Muscle layer of colon (tissue), 2 donors: Measurements from ENCODE around the gene CLEC19A.

ENCODE experiments used
- H3K27ac ChIP-seq: one replicate; pipeline ENCODE4 v1.7.0; 2013; ENCODE audit warnings: low read depth, mild to moderate bottlenecking, low read length, moderate library complexity
- H3K27me3 ChIP-seq, 2 donors: one replicate each; pipeline ENCODE4 v1.7.0; 2013; ENCODE audit warnings: low read length in 2 of 2, mild to moderate bottlenecking in 2 of 2; ENCODE audit not compliant: insufficient read depth in 2 of 2, control insufficient read depth in 1 of 2
- H3K36me3 ChIP-seq: one replicate; pipeline ENCODE4 v1.7.0; 2013; ENCODE audit warnings: mild to moderate bottlenecking, low read length; ENCODE audit not compliant: insufficient read depth
- H3K4me1 ChIP-seq: one replicate; pipeline ENCODE4 v1.7.0; 2013; ENCODE audit warnings: mild to moderate bottlenecking, low read length; ENCODE audit not compliant: insufficient read depth
- H3K4me3 ChIP-seq, 2 donors: one replicate each; pipeline ENCODE4 v1.7.0; 2013; ENCODE audit warnings: low read length in 2 of 2, low read depth in 1 of 2, mild to moderate bottlenecking in 1 of 2, moderate library complexity in 1 of 2
- H3K9ac ChIP-seq: one replicate; pipeline ENCODE4 v1.7.0; 2013; ENCODE audit warnings: low read length
- H3K9me3 ChIP-seq: one replicate; pipeline ENCODE4 v1.7.0; 2013; ENCODE audit warnings: mild to moderate bottlenecking, low read length
- donor health status: abdominal sarcoma.
- donor health status: Adenocarcinoma of cecum.

CLEC19A gene

DNA sequence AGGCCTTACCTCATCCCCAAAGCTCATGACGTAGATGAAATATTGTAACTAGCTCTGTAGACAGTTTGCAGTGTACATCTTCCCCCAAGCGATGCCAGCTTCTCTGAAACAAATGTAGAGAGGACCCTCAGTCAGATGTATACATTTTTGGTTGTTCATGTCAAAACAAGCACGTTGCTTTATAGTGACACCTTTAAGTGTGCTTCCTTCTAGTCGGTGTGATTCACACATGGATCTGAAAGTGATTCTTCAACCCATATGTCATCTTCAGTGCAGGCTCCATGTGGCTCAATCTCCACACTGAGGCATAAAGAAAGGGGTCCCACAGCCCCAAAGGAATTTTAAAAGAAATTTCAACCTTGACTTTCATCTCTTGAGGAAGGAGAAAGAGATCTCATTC, 30.9 kb upstream of the CLEC19A start:
- no peak overlapping the region for H3K27ac ChIP-seq
- no peaks in the 10 kb centered on the region for H3K9me3 ChIP-seq
- peaks cover 0 to 6% of the 10 kb centered on the region in 2 donors for H3K27me3 ChIP-seq
- no peaks in the 10 kb centered on the region for H3K4me1 ChIP-seq
- no peaks in the 10 kb centered on the region for H3K36me3 ChIP-seq
- H3K4me3 ChIP-seq, result no peak overlapping the region
- H3K9ac ChIP-seq, result no peak overlapping the region

DNA sequence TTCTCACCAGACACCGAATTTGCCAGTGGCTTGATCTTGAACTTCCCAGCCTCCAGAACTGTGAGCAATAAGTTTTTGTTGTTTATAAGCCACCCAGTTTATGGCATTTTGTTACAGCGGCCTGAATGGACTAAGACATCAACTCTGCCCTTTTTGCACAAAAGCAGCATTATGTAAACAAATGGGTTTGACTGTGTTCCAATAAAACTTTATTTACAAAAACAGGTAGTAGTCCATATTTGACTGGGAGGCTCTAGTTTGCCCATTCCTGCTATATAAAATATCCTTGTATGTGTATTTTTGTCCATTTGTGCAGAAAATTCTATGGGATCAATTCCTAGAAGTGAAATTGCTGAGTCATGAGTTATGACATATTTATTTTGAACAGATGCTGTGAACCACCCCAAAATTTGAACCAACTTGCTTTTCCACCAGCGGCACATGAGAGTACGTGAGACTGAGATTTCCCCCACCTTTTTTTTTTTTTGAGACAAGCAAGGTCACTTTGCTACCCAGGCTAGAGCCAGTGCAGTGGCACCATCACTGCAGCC, 21.3 kb upstream of the CLEC19A start:
- Histone ChIP-seq H3K27ac (no peak overlapping the region), H3K4me3 (no peak overlapping the region), H3K4me1 (no peaks in the 10 kb centered on the region), H3K27me3 (no peaks in the 10 kb centered on the region), H3K36me3 (no peaks in the 10 kb centered on the region), H3K9ac (no peak overlapping the region), H3K9me3 (no peaks in the 10 kb centered on the region)

DNA sequence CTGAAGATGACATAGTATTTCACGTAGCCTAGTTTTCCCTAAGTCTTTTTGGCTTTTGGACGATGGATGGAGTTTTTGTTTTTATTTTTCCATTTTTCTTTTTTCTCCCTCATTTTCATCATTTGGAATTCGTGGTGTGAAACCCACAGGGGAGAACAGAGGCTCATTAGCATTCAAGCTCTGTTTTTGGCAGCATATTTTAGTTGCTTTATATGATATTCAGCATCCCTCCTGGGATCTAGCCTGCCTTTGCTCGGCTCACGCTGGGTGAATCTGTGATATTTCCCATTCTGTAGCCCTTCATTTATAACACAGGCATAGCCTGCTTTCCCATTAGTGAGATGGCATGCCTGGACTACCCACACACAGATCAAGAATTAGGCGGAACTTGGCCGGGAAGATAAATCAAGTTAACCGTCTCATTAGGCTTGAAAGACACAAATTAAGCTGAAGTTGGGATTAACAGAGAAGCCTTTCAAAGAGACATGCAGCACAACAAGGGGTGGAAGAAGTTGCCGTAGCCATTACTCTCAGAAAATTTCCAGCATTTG, 20.1 kb upstream of the CLEC19A start:
- Histone ChIP-seq H3K9ac (no peak overlapping the region), H3K4me1 (no peaks in the 10 kb centered on the region), H3K9me3 (no peaks in the 10 kb centered on the region), H3K36me3 (no peaks in the 10 kb centered on the region), H3K4me3 (no peak overlapping the region), H3K27me3 (no peaks in the 10 kb centered on the region), H3K27ac (no peak overlapping the region)

DNA sequence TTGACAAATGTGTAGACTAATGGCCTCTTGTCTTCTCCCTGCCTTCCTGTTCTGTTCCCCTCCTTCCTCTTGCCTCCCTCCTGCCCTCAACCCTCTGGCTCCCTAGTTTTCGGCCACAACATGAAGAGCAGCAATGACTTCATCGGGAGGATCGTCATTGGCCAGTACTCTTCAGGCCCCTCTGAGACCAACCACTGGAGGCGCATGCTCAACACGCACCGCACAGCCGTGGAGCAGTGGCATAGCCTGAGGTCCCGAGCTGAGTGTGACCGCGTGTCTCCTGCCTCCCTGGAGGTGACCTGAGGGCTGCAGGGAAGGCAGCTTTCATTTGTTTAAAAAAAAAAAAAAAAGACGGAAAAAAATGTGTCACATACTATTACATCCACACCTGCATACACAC, 18.8 kb upstream of the CLEC19A start:
- Histone ChIP-seq H3K4me3 (no peak overlapping the region), H3K27ac (no peak overlapping the region), H3K9ac (no peak overlapping the region), H3K27me3 (no peaks in the 10 kb centered on the region), H3K4me1 (no peaks in the 10 kb centered on the region), H3K9me3 (no peaks in the 10 kb centered on the region), H3K36me3 (no peaks in the 10 kb centered on the region)

DNA sequence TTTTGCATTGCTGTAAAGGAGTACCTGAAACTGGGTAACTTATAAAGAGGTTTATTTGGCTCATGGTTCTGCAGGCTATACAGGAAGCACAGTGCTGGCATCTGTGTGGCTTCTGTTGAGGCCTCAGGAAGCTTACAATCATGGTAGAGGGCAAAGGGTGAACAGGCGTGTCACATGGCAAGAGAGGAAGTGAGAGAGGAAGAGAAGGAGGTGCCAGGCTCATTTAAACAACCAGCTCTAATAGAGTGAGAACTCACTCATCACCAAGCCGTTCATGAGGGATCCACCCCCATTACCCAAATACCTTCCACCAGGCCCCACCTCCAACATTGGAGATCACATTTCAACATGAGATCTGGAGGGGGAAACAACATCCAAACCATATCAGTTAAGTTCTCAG, 16.4 kb upstream of the CLEC19A start:
- H3K9me3 ChIP-seq, result no peaks in the 10 kb centered on the region
- H3K4me3 ChIP-seq, result no peak overlapping the region
- no peak overlapping the region for H3K27ac ChIP-seq
- no peak overlapping the region for H3K9ac ChIP-seq
- no peaks in the 10 kb centered on the region for H3K36me3 ChIP-seq
- no peaks in the 10 kb centered on the region for H3K27me3 ChIP-seq
- no peaks in the 10 kb centered on the region for H3K4me1 ChIP-seq

DNA sequence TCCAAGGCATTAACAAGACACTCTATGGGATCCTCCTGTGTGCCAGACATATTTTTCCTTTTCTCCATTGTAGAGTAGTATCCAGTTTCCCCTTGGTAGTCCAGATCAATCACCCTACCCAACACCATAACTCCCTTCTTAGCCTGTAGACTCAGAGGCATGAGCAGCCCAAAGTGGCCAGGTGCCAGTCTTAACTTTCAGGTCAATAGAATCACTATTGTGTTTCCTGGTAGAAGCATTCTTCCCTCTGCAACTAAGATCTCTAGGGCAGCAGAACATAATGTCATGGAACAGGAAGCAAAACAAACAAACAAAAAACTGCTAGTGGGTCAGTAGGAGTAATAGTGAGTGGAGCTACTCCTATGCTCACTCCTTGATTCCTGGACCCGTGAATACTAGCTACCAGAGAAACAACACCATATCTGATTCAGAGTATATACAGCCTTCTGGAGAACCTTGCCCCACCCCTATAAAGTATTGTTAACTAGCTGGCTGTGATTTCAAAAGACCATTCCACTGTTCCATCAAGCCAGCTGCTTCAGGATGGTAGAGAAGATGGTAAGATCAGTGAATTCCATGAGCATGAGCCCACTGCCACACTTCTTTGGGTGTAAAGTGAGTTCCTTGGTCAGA, 11.2 kb upstream of the CLEC19A start:
- H3K27me3 ChIP-seq, result no peaks in the 10 kb centered on the region
- H3K36me3 ChIP-seq, result no peaks in the 10 kb centered on the region
- no peak overlapping the region for H3K27ac ChIP-seq
- no peak overlapping the region for H3K9ac ChIP-seq
- H3K4me3 ChIP-seq, result no peak overlapping the region
- H3K4me1 ChIP-seq, result no peaks in the 10 kb centered on the region
- no peaks in the 10 kb centered on the region for H3K9me3 ChIP-seq

DNA sequence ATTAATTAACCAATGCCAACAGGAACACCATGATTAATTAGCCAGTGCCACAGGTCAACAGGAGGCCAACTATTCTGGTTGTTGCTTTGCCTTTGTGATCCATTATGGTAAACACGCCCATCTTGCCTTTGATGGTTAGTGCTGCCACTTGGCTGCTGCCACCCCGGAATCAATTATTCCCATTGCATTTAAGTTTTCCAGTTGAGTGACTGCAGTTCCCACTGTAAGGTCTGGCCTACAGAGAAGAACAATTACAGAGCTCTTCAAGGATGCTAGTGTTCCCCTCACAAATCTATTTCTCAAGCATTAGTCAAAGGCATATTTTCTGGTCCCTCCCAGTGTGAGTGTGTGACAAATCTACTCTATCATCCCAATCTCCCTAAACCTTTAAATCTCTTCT, 7.1 kb upstream of the CLEC19A start:
- Histone ChIP-seq H3K4me1 (no peaks in the 10 kb centered on the region), H3K4me3 (no peak overlapping the region), H3K9me3 (no peaks in the 10 kb centered on the region), H3K9ac (no peak overlapping the region), H3K27me3 (no peaks in the 10 kb centered on the region), H3K36me3 (no peaks in the 10 kb centered on the region), H3K27ac (no peak overlapping the region)

DNA sequence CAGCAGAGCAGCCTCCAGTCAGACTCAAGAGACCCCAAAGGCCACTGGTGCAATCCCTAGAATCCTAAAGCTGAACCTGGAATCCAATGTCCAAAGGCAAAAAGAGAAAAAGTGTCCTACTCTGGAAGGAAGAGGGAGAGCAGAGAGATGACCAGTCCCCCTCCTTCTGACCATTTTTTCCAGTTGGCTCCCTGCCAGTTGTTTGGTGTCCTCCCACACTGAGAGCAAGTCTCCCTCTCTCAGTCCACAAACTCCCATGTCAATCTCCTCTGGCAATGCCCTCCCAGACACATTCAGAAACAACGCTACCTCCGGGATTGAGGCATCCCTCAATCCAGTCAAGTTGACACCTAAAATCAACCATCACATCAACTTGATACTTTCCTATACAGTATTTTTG, 4.3 kb upstream of the CLEC19A start:
- Histone ChIP-seq H3K36me3 (no peaks in the 10 kb centered on the region), H3K27ac (no peak overlapping the region), H3K27me3 (no peaks in the 10 kb centered on the region), H3K9ac (no peak overlapping the region), H3K9me3 (no peaks in the 10 kb centered on the region), H3K4me1 (no peaks in the 10 kb centered on the region), H3K4me3 (no peak overlapping the region)

DNA sequence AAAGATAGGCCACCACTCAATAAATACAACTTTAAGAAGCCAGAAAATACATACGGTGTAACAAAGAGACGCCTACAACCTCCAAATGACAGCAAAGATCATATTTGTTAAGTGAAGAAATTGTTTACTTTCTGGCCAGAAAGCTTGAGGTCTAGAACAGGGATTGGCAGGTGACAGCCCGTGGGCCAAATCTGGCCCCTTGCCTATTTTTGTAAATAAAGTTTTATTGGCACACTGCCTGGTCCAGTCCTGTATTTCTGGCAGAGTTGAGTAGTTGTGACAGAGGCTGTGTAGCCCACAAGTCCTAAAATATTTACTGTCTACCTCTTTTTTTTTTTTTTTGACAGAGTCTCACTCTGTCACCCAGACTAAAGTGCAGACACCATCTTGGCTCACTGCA, 3.4 kb upstream of the CLEC19A start:
- Histone ChIP-seq H3K9ac (no peak overlapping the region), H3K27me3 (no peaks in the 10 kb centered on the region), H3K4me3 (no peak overlapping the region), H3K4me1 (no peaks in the 10 kb centered on the region), H3K27ac (no peak overlapping the region), H3K9me3 (no peaks in the 10 kb centered on the region), H3K36me3 (no peaks in the 10 kb centered on the region)

DNA sequence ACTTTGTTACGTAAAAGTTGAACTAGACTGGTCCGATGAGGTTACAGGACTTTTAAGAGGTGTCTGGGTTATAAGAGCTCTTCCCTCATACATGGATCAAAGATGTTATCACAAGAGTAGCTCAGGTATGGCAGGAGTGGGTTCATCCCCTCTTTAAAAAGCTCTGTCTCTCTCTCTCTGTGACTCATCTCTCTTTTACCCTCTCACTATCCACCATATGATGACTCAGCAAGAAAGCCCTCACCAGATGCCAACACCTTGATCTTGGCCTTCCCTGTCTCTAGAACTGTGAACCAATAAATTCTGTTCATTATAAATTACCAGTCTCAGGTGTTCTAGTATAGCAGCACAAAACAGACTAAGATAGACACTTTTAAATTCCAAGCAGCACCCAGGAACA, 1.9 kb upstream of the CLEC19A start:
- no peaks in the 10 kb centered on the region for H3K27me3 ChIP-seq
- H3K4me1 ChIP-seq, result no peaks in the 10 kb centered on the region
- H3K4me3 ChIP-seq, result no peak overlapping the region
- H3K9me3 ChIP-seq, result no peaks in the 10 kb centered on the region
- H3K9ac ChIP-seq, result no peak overlapping the region
- no peaks in the 10 kb centered on the region for H3K36me3 ChIP-seq
- H3K27ac ChIP-seq, result no peak overlapping the region

DNA sequence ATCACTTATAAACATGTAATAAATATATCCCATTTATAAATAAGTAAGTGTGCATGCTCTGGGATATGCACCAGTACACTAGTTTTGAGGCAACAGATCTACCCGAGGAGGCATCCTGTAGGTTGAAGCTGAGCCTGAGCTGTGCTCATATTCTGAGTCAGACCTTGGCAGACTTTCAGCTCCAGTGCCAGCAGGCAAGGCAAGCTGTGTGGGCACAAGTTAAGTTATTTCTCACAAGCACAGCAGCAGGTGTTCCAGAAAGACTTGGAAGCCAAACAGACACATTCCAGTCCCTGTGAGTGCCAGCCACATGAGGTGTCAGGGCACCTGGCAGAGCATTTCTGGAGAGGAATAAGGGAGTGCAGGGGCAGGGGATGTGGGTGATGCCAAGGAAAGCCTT, 1.3 kb upstream of the CLEC19A start:
- Histone ChIP-seq H3K27me3 (no peaks in the 10 kb centered on the region), H3K4me3 (no peak overlapping the region), H3K9ac (no peak overlapping the region), H3K36me3 (no peaks in the 10 kb centered on the region), H3K27ac (no peak overlapping the region), H3K9me3 (no peaks in the 10 kb centered on the region), H3K4me1 (no peaks in the 10 kb centered on the region)

DNA sequence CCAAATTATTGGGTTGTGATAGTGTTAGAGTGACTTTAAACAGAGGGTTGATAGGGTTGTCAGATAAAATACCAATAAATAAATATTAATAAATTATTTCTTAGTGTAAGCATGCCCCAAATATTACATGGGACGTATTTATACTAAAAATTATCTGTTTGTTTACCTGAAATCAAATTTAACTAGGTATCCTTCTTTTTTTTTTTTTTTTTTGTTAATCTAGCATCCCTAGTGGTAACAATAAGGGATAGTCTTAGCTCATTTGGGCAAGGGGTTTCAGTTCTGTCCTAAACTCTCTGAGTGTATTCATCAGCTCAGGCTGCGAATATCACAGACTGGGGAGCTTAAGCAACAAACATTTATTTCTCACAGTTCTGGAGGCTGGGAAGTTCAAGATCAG, 1.3 kb downstream of the CLEC19A start:
- Histone ChIP-seq H3K27ac (no peak overlapping the region), H3K27me3 (no peaks in the 10 kb centered on the region), H3K4me3 (no peak overlapping the region), H3K9ac (no peak overlapping the region), H3K9me3 (no peaks in the 10 kb centered on the region), H3K4me1 (no peaks in the 10 kb centered on the region), H3K36me3 (no peaks in the 10 kb centered on the region)
